MG63 (cell line): ENCODE data around the gene PKIG. TPM values are rescaled to one million over a fixed set of nuclear protein-coding genes. Genes with fewer than 3 reads are reported as not detected.

Experiments used
- DNase-seq: peaks from one replicate; pipeline ENCODE4 v3.0.0-alpha.2; 2020
- H3K27me3 ChIP-seq: fragments of 250-450 bp; sonication (Bioruptor Pico); 2 replicates; pipeline ENCODE4 v1.5.1; 2020; ENCODE audit warnings: mild to moderate bottlenecking, moderate library complexity
- H3K36me3 ChIP-seq: fragments of 250-450 bp; sonication (Bioruptor Pico); 2 replicates; pipeline ENCODE4 v1.5.1; 2020; ENCODE audit warnings: mild to moderate bottlenecking, moderate library complexity
- H3K4me3 ChIP-seq: fragments of 250-450 bp; sonication (Bioruptor Pico); 2 replicates; pipeline ENCODE4 v1.5.1; 2020; ENCODE audit warnings: mild to moderate bottlenecking, moderate library complexity
- H3K9me3 ChIP-seq: fragments of 250-450 bp; sonication (Bioruptor Pico); 2 replicates; pipeline ENCODE4 v1.5.1; 2020; ENCODE audit warnings: mild to moderate bottlenecking, moderate library complexity
- total RNA-seq: library from RNA; depleted of rRNA; stranded (reverse); fragments of >200 nt; shearing (Covaris generic); gene quantifications from 2 replicates; pipeline ENCODE4 v1.2.3, GENCODE V29; 2014; ENCODE audit warnings: low replicate concordance

PKIG gene
- total RNA-seq, 1 experiment from 2014 or later, result 73.0 TPM

DNA sequence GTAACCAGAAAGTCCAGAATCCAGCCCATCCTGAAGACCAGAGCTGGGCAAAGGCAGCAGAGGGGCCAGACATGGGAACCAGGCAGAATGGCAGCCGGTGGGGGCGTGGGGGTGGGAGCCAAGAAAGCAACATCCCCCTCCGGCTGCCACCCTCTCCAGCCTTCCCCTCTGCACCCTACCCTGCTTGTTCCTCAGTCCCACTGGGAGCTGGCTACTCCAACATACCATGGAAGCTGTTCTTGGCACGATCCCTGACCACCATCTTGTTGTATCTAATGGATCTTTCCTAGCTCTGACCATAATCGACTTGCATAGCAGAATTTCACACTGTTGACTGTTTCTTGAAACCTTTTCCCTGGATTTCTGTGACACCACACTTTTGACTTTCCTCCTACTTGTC, 38.9 kb downstream of the PKIG start:
- Histone ChIP-seq H3K4me3 (no peak overlapping the region), H3K27me3 (no peaks in the 10 kb centered on the region), H3K9me3 (peaks cover 6% of the 10 kb centered on the region; the same call in 1 of the 2 replicates), H3K36me3 (peaks cover 66% of the 10 kb centered on the region)
- DNase-seq, result no peak

DNA sequence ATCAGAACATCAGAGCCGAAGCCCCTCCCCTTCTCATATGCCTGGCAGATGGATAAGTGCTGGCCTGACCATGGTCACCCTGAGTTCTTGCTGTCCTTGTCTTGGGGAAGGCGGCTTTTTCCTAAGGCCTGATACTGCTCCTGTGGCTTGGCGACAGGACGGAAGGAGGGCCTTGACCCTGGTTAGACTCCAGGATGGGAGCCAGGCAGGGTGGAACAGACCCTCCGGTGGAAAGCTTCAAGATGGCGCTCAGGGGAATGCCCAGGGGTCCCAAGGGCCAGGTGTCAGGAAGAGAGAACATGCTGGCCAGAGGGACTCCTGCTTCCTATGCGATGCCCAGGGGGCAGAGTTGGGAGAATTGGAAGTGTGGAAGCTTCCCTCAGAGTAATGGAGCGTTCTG, 39.6 kb downstream of the PKIG start:
- Histone ChIP-seq H3K9me3 (peaks cover 6% of the 10 kb centered on the region; the same call in 1 of the 2 replicates), H3K27me3 (no peaks in the 10 kb centered on the region), H3K36me3 (peaks cover 59% of the 10 kb centered on the region), H3K4me3 (no peak overlapping the region)
- no peak for DNase-seq

- H3K27me3 ChIP-seq, result no peaks in the 10 kb centered on the region
- H3K36me3 ChIP-seq, result peaks cover 52% of the 10 kb centered on the region
- no peak overlapping the region for H3K4me3 ChIP-seq
- no peak for DNase-seq
- peaks cover 6% of the 10 kb centered on the region; the same call in 1 of the 2 replicates for H3K9me3 ChIP-seq
Observed at GRCh38 chr20:44622501-44623270, 40.3 kb downstream of the PKIG start.

DNA sequence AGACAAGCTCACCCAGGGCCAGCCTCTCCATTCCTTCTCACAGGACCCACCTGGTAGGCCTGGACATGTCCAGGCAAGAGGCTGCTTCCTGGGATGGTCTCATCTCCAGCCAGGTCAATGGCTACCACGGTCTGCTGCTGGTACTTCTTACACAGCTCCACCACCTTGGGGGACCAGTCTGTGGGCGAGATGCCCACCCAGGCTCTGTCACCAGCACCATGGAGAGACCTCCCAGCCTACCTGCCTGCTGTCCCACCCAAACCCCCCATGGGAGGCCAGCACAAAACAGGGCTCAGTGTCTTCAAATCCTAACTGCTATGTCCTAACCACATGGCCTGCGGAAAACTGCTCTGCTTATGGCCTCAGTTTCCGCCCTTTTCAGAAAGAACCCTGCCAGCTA, 41.8 kb downstream of the PKIG start:
- H3K27me3 ChIP-seq, result no peaks in the 10 kb centered on the region
- no peak for DNase-seq
- H3K4me3 ChIP-seq, result no peak overlapping the region
- H3K36me3 ChIP-seq, result peaks cover 39% of the 10 kb centered on the region
- H3K9me3 ChIP-seq, result peaks cover 6% of the 10 kb centered on the region; the same call in 1 of the 2 replicates

GRCh38 chr20:44624743-44625271, 42.4 kb downstream of the PKIG start:
- no peak overlapping the region for H3K4me3 ChIP-seq
- DNase-seq, result no peak
- peaks cover 6% of the 10 kb centered on the region; the same call in 1 of the 2 replicates for H3K9me3 ChIP-seq
- peaks cover 33% of the 10 kb centered on the region for H3K36me3 ChIP-seq
- no peaks in the 10 kb centered on the region for H3K27me3 ChIP-seq

- no peaks in the 10 kb centered on the region for H3K27me3 ChIP-seq
- DNase-seq, result no peak
- H3K4me3 ChIP-seq, result no peak overlapping the region
- H3K9me3 ChIP-seq, result peaks cover 6% of the 10 kb centered on the region; the same call in 1 of the 2 replicates
- H3K36me3 ChIP-seq, result peaks cover 29% of the 10 kb centered on the region
Observed at GRCh38 chr20:44625361-44625760, 43.0 kb downstream of the PKIG start.

DNA sequence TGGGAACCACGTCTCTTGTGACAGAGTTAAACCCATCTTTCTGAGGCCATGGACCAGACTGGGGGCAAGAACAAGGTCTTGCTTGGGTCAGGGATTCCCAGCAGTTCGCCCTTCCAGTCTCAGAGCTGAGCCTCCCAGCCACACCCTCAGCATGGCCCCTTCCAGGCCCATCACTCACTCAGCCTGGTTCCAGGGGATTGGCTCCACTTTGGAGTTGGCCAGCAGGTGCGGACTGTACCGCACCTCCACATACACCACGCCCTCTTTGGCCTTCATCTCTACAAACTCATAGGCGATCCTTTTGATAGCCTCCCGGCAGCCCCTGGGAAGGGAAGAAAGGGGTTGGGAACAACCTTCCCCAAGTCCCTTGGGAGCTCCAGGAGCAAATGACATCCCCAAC, 43.9 kb downstream of the PKIG start:
- H3K27me3 ChIP-seq, result no peaks in the 10 kb centered on the region
- H3K9me3 ChIP-seq, result peaks cover 6% of the 10 kb centered on the region; the same call in 1 of the 2 replicates
- H3K4me3 ChIP-seq, result no peak overlapping the region
- H3K36me3 ChIP-seq, result peaks cover 24% of the 10 kb centered on the region
- DNase-seq, result no peak

DNA sequence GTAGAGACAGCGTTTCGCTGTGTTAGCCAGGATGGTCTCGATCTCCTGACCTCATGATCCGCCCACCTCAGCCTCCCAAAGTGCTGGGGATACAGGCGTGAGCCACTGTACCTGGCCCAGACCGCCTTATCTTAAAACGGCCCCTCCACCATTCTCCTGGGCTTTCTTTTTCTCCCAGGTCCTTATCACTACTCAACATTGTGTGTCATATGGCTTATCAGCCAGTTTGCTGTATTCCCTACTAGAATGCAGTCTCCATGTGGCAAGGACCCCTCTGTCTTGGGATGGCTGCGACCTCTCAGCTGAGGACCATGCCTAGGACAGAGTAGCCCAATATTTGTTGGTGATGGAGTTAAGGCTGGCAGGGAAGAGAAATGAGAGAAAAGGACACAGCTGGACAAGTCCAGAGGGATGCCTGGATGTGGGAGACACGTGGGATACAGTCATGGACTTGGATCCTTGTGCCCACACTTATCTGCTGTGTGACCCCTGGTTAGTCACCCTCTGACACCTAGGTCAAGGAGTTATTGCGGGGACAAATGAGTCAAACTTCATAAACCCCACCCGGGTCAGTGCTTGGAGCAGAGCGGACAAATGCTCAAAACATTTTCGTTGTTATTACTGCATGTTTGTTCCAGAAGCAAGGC, 45.1 kb downstream of the PKIG start:
- DNase-seq, result no peak
- Histone ChIP-seq H3K9me3 (peaks cover 6% of the 10 kb centered on the region; the same call in 1 of the 2 replicates), H3K4me3 (no peak overlapping the region), H3K36me3 (peaks cover 16% of the 10 kb centered on the region), H3K27me3 (no peaks in the 10 kb centered on the region)

DNA sequence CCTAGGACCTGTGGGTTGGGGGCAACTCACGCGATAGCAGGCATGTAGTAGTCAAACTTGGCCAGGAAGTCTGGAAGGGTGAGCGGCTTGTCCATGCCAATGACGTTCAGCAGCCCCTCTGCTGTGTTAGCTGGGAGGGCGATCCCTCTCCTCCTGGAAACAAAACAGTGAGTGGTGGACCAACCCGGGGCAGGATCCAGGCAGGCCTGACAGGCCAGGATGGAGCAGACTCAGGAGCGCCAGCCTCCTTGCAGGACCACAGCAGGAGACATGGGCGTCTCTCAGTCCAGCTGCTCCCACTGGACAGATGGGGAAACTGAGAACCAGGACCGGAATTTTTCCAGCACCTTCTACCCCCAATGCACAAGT, 46.6 kb downstream of the PKIG start:
- no peak for DNase-seq
- no peaks in the 10 kb centered on the region for H3K27me3 ChIP-seq
- H3K36me3 ChIP-seq, result peaks cover 7% of the 10 kb centered on the region
- no peak overlapping the region for H3K4me3 ChIP-seq
- H3K9me3 ChIP-seq, result no peaks in the 10 kb centered on the region

- H3K9me3 ChIP-seq, result no peaks in the 10 kb centered on the region
- H3K36me3 ChIP-seq, result peaks cover 7% of the 10 kb centered on the region
- no peak overlapping the region for H3K4me3 ChIP-seq
- DNase-seq, result no peak
- H3K27me3 ChIP-seq, result no peaks in the 10 kb centered on the region
Observed at GRCh38 chr20:44629542-44629941, 47.2 kb downstream of the PKIG start.

GRCh38 chr20:44630297-44630696, 47.9 kb downstream of the PKIG start:
- DNase-seq, result no peak
- Histone ChIP-seq H3K27me3 (no peaks in the 10 kb centered on the region), H3K9me3 (no peaks in the 10 kb centered on the region), H3K4me3 (no peak overlapping the region), H3K36me3 (peaks cover 7% of the 10 kb centered on the region)

DNA sequence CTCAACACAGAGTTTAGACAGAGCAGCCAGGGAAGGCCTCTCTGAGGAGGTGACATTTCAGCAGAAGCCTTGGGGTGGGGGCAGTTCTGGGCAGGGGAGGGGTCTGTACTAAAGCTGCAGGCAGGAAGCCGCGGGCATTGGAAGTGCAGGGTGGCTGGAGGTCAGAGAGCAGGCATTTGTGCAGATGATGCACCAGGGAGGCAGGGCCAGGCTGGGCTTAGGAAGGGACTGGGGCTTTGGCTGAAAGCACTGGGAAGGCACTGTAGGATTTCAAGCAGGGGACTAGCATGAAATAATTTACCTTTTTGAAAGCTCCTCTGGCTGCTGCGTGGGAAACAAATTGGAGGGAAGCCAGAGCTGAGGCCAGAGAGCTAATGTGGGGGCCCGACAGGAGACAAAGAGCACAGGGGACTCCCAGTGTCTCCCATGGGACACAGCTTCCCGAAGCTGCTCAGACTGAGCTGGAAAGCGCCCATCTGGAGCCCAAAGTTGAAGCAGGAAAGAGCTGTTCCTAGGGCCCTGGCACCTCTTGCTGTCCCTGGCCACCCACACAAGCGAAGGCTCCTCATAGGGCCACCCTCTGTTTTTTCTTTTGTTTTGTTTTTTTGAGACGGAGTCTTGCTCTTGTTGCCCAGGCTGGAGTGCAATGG, 49.8 kb downstream of the PKIG start:
- DNase-seq, result no peak
- no peaks in the 10 kb centered on the region for H3K27me3 ChIP-seq
- peaks cover 15% of the 10 kb centered on the region for H3K36me3 ChIP-seq
- H3K4me3 ChIP-seq, result no peak overlapping the region
- no peaks in the 10 kb centered on the region for H3K9me3 ChIP-seq

DNA sequence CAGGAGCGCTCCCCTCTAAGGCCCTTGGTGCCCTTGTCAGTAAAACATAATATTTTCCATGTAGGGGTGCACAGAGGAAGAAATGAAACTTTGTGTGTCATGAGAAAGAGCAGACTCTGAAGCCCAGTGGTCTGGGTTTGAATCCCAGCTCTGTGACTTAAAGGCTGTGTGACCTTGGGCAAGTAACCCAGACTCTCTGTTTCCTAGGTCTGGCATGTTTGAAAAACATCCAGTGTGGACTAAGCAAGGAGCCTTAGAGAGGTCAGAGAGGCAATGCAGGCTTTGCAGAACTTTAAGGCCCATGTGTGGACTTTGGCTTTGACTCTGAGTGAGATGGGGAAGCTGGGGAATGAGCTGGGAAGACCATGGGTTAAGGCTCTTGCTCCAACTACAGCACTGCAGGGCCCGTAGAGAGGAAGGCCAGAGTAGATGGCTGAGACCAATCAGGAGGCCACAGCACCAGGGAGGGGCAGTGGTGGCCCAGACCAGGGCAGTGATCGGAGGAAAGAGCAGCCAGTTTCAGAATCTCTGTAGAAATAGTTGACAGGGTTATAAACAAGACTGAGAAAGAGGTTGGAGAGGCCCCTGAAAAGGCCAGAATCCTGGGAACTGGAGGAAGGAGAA, 50.9 kb downstream of the PKIG start:
- no peaks in the 10 kb centered on the region for H3K9me3 ChIP-seq

GRCh38 chr20:44633872-44634600, 51.7 kb downstream of the PKIG start:
- Histone ChIP-seq H3K27me3 (no peaks in the 10 kb centered on the region), H3K9me3 (no peaks in the 10 kb centered on the region), H3K36me3 (peaks cover 22% of the 10 kb centered on the region), H3K4me3 (no peak overlapping the region)
- DNase-seq, result no peak

More for the DNA sequence above, 50.9 kb downstream of the PKIG start:
- peaks cover 19% of the 10 kb centered on the region for H3K36me3 ChIP-seq
- no peaks in the 10 kb centered on the region for H3K27me3 ChIP-seq
- H3K4me3 ChIP-seq, result no peak overlapping the region
- no peak for DNase-seq

GRCh38 chr20:44635877-44636276, 53.5 kb downstream of the PKIG start:
- no peak overlapping the region for H3K4me3 ChIP-seq
- H3K9me3 ChIP-seq, result no peaks in the 10 kb centered on the region
- no peak for DNase-seq
- H3K36me3 ChIP-seq, result peaks cover 27% of the 10 kb centered on the region
- no peaks in the 10 kb centered on the region for H3K27me3 ChIP-seq

DNA sequence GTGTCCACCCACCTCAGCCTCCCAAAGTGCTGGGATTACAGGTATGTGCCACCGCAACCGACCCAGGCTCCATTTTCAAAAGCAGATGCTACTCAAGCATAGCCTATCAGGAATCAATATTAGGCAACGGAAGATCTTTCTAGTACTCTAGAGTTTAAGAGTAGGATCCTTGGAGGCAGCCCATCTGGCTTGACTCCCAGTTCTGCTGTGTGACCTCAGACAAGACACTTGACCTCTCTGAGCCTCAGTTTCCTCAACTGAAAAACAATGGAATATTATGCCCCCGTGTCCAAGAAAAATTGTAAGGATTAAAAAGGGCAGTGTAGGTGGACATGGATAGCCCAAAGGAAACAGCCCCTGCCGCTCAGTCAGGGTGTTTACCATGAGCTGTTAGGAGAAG, 54.7 kb downstream of the PKIG start:
- H3K4me3 ChIP-seq, result no peak overlapping the region
- DNase-seq, result no peak
- H3K9me3 ChIP-seq, result no peaks in the 10 kb centered on the region
- no peaks in the 10 kb centered on the region for H3K27me3 ChIP-seq
- peaks cover 27% of the 10 kb centered on the region for H3K36me3 ChIP-seq
